Stimulated activated CD4-positive, alpha-beta T cell treated with anti-CD3 and anti-CD28 coated beads, Interleukin-2, amount 100 ng/mL, for 4 hours (primary cell): ENCODE results near the gene GLG1.
"Not testable (repeated sequence)": the region's sequence is repeated elsewhere in the genome, so short reads cannot be mapped to it uniquely, and the experiment has no call there.

Source experiments
- DNase-seq: peaks from one replicate; pipeline ENCODE4 v3.0.0-alpha.2; 2020; ENCODE audit warnings: low read depth

GLG1 gene

GRCh38 chr16:74439685-74440084, 167.2 kb downstream of the GLG1 start:
- no peak for DNase-seq

- no peak for DNase-seq
These were observed 168.4 kb downstream of the GLG1 start for GRCh38 chr16:74438492-74438979.

DNA sequence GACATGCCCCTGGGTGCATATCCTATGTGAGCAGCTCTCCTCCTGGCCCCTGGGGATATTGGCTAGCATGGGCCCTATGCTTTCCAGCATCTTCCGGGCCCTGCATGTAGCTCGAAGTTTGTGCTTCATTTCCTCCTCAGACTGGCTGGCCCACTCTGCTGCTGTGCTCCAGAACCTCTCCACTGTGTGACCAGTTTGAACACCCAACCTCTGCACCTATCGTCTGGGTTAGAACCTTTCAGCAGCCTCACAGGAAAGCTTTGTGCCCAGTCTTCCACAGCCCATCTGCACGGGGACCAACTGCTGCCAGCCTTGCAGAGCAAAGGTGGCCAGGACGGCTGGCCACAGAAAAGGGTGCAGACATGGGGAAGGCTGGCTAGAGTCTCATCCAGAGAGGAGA, 175.4 kb downstream of the GLG1 start:
- DNase-seq: no peak

DNA sequence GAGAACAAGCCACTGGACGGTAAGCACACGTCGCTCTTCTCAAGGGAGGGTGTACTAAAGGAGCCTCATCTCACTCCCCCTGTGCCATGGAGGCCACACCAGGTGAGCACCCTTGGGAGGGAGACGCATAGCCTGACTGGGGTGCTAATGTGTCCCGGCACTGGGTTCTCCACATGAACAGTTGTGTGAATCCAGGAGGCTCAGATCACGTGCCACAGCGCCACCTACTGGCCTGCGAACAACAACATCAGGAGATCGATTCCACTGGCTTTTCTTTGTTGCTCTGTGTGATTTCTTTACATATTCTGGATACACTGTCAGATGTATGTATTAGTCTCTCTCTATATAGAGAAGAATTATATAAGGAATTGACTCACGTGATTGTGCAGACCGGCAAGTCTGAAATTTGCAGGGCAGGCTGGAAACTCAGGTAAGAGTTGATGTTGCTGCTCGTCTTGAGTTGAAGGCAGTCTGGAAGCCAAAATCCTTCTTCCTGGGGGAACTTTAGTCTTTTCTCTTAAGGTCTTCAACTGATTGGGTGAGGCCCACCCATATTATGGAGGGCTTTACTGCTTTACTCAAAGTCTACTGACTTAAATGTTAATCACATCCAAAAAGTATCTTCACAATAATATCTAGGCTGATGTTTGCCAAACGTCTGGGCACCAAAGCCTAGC, 176.7 kb downstream of the GLG1 start:
- DNase-seq: peak; percentile 19

DNA sequence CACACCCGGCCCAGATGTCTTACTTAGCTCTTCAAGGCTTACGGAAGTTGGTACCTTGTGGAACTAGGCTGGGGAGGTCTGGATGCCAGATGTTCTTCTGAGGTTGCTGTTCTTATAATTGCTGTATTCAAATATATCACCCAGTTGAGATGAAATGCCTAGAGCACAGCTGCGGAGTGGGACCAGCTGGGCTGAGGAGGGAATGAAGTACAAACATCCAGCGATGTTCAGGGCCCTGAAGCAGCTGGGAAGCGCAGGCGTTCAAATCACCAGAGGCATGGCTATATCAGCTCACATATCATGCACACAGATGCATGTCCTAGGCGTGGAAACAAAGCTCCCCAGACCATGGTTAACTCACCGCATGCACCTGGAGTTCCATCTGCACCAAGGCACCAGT, 178.4 kb downstream of the GLG1 start:
- not testable (repeated sequence) for DNase-seq

GRCh38 chr16:74425751-74426150, 181.2 kb downstream of the GLG1 start:
- DNase-seq: not testable (repeated sequence)

DNA sequence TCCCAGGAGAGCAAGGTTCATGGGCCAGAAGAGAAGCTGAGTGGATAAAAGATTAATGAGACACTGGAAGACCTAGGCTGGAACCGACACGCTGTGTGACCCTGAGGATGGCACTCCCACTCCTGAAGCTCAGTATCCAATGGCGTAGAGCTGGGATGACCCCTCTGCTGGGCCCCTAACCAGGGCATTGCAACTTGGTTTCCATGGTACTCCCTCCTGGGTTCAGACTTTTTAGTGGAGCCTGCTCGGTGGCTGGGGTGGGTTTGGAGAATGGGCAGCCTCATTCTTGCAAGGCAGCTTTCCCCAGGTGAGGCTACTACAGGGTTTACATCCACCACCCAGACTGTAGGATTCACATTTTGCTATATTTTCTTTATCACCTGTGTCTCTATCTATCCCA, 183.2 kb downstream of the GLG1 start:
- DNase-seq: not testable (repeated sequence)

GRCh38 chr16:74422086-74422485, 184.8 kb downstream of the GLG1 start:
- DNase-seq: not testable (repeated sequence)

GRCh38 chr16:74421482-74421785, 185.5 kb downstream of the GLG1 start:
- not testable (repeated sequence) for DNase-seq

- not testable (repeated sequence) for DNase-seq
These were observed 186.1 kb downstream of the GLG1 start, which contains the start of gene CLEC18B for GRCh38 chr16:74420612-74421481. Gene CLEC18B (minus strand): TSS chr16:74421478. CDS start chr16:74421270, 208 bp downstream.

- not testable (repeated sequence) for DNase-seq
These were observed 187.1 kb downstream of the GLG1 start for GRCh38 chr16:74419811-74420210.

- not testable (repeated sequence) for DNase-seq
These were observed 189.0 kb downstream of the GLG1 start for GRCh38 chr16:74417897-74418296.

GRCh38 chr16:74413920-74414319, 193.0 kb downstream of the GLG1 start:
- DNase-seq: not testable (repeated sequence)

- not testable (repeated sequence) for DNase-seq
These were observed 193.4 kb downstream of the GLG1 start for GRCh38 chr16:74413485-74413884.

DNA sequence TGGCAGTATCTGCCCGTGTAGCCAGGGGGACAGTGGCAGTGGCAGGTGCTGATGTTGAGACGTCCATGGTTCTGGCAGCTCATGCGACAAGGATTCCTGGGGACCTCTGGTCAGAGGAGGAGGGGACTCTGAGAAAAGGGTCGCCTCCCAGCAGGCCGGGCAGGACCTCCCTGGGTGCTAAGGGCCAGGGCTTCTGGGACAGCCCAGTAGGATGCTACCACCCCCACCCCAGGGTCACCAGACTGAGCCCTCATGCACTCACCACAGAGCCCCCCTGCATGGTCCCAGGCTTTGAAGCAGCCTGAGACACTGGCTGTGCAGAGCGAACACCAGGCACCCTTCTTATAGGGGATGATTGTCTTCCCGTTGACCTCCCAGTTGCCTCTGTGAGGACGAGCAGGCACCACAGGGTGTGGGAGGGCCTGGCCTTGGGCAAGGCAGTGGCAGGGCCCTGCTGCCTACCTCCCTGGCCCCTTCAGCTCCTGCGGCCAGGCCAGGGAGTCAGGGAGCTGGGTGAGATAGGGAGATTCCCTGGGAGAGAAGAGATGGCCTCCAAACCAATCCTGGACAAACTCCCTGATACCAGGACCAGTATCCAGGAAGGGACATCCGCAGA, 194.0 kb downstream of the GLG1 start:
- DNase-seq: not testable (repeated sequence)

DNA sequence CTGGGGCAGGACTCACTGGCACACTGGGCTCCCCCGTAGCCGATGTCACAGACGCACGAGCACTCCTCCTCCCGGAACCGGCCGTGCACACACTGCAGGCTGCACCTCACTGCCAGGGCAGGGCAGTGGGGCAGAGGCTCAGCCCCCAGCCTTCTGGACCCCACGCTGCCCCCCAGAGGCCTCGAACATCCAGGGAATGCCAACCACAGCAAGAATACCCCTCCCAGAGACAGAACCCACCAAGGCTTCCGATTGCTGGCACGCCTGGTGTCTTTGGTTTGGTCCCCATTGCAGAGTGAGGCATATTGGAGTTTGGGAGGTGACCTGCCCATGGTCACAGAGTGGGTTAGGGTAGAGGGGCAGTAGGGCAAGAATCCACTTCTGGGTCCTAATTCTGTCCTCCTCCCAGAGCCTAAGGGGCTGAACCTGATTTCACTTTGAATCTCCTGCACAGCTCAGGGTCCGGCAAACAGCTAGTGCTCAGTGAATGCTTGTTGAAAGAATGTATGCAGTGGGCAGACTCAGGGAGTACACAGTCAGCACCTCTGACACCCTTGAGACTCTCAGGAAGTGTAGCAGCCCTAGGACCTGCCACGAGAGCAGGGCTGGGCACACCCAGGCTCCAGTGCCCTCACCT, 194.7 kb downstream of the GLG1 start:
- DNase-seq: not testable (repeated sequence)

- not testable (repeated sequence) for DNase-seq
These were observed 195.9 kb downstream of the GLG1 start for GRCh38 chr16:74410981-74411380.

- not testable (repeated sequence) for DNase-seq
These were observed 196.6 kb downstream of the GLG1 start for GRCh38 chr16:74410057-74410957.

- DNase-seq: not testable (repeated sequence)
These were observed 197.5 kb downstream of the GLG1 start for GRCh38 chr16:74409185-74409981.

GRCh38 chr16:74407362-74407705, 199.6 kb downstream of the GLG1 start:
- not testable (repeated sequence) for DNase-seq
